Right atrium auricular region (tissue), 2 donors: ENCODE measurements around the gene SUGCT. TPM values are rescaled to one million over a fixed set of nuclear protein-coding genes. Genes with fewer than 3 reads are reported as not detected.

Experiments
- DNase-seq: peaks from one replicate; pipeline ENCODE4 v3.0.0-alpha.2; 2019; ENCODE audit warnings: low spot score
- H3K27ac ChIP-seq, 2 donors: fragments of 200-600 bp; sonication (generic); 1 replicate in 1 of 2; 2 replicates in 1 of 2; pipeline ENCODE4 v1.5.1; 2016 to 2019
- H3K27me3 ChIP-seq, 2 donors: fragments of 200-600 bp; sonication (generic); one replicate each; pipeline versions ENCODE4 v1.5.1 to v1.6.0; 2017 to 2019
- H3K36me3 ChIP-seq: fragments of 200-600 bp; sonication (generic); one replicate; pipeline ENCODE4 v1.5.1; 2016
- H3K4me1 ChIP-seq, 2 donors: fragments of 200-600 bp; sonication (generic); one replicate each; pipeline versions ENCODE4 v1.5.1 to v1.6.0; 2017 to 2019
- H3K4me3 ChIP-seq, 2 donors: fragments of 200-600 bp; sonication (generic); 1 replicate in 1 of 2; 2 replicates in 1 of 2; pipeline ENCODE4 v1.5.1; 2017 to 2019; ENCODE audit warnings: mild to moderate bottlenecking in 1 of 2, moderate library complexity in 1 of 2
- H3K9me3 ChIP-seq, 2 donors: fragments of 200-600 bp; sonication (generic); one replicate each; pipeline ENCODE4 v1.5.1; 2019
- CTCF ChIP-seq, 2 donors: fragments of 200-600 bp; sonication (generic); IDR thresholded peaks; one replicate each; pipeline ENCODE4 v1.5.1; 2019; ENCODE audit warnings: antibody characterized with exemption in 2 of 2
- total RNA-seq, 2 donors: library from RNA; depleted of rRNA; stranded (reverse); fragments of >200 nt; gene quantifications; one replicate each; pipeline ENCODE4 v1.1.0, GENCODE V29; 2016

Gene SUGCT
- total RNA-seq, 2 donors from 2014 or later: 2.6 to 5.4 TPM

GRCh38 chr7:40516376-40516775 is 381.6 kb downstream of the SUGCT start:
- H3K27ac ChIP-seq: no peak overlapping the region
- no peak for DNase-seq
- H3K36me3 ChIP-seq: no peaks in the 10 kb centered on the region
- TF ChIP-seq CTCF (IDR thresholded peaks at IDR 0.05): no peak
- H3K9me3 ChIP-seq: no peaks in the 10 kb centered on the region
- no peaks in the 10 kb centered on the region for H3K4me1 ChIP-seq
- no peak overlapping the region for H3K4me3 ChIP-seq
- H3K27me3 ChIP-seq: no peaks in the 10 kb centered on the region

GRCh38 chr7:40519009-40519408 is 384.2 kb downstream of the SUGCT start:
- Histone ChIP-seq H3K4me1 (no peaks in the 10 kb centered on the region), H3K9me3 (no peaks in the 10 kb centered on the region), H3K27me3 (no peaks in the 10 kb centered on the region), H3K4me3 (no peak overlapping the region), H3K27ac (no peak overlapping the region), H3K36me3 (no peaks in the 10 kb centered on the region)
- TF ChIP-seq CTCF (IDR thresholded peaks at IDR 0.05): no peak
- DNase-seq: no peak

- Histone ChIP-seq H3K27ac (no peak overlapping the region), H3K9me3 (no peaks in the 10 kb centered on the region), H3K27me3 (no peaks in the 10 kb centered on the region), H3K4me1 (no peaks in the 10 kb centered on the region), H3K36me3 (no peaks in the 10 kb centered on the region), H3K4me3 (no peak overlapping the region)
- no peak for TF ChIP-seq CTCF (IDR thresholded peaks at IDR 0.05)
- DNase-seq: no peak
These were observed 386.4 kb downstream of the SUGCT start for GRCh38 chr7:40520986-40521738.

- Histone ChIP-seq H3K27ac (no peak overlapping the region), H3K4me3 (no peak overlapping the region), H3K27me3 (no peaks in the 10 kb centered on the region), H3K4me1 (no peaks in the 10 kb centered on the region), H3K9me3 (no peaks in the 10 kb centered on the region), H3K36me3 (no peaks in the 10 kb centered on the region)
- DNase-seq: no peak
- no peak for TF ChIP-seq CTCF (IDR thresholded peaks at IDR 0.05)
These were observed 391.0 kb downstream of the SUGCT start for GRCh38 chr7:40525764-40526163.

GRCh38 chr7:40526951-40527715 is 392.3 kb downstream of the SUGCT start:
- no peaks in the 10 kb centered on the region for H3K27me3 ChIP-seq
- no peak overlapping the region for H3K4me3 ChIP-seq

More at GRCh38 chr7:40526951-40527715, 392.3 kb downstream of the SUGCT start:
- no peak overlapping the region for H3K27ac ChIP-seq
- H3K36me3 ChIP-seq: no peaks in the 10 kb centered on the region
- DNase-seq: no peak
- no peaks in the 10 kb centered on the region for H3K9me3 ChIP-seq
- no peak for TF ChIP-seq CTCF (IDR thresholded peaks at IDR 0.05)
- H3K4me1 ChIP-seq: no peaks in the 10 kb centered on the region
